ENCODE measurements around the gene PRDM4. TPM values are rescaled to one million over a fixed set of nuclear protein-coding genes. Genes with fewer than 3 reads are reported as not detected.
"Not testable (repeated sequence)": the region's sequence is repeated elsewhere in the genome, so short reads cannot be mapped to it uniquely, and the experiment has no call there.

Gene PRDM4
- total RNA-seq, 2 donors from 2014 or later = 39.7 to 42.1 TPM

GRCh38 chr12:107759410-107759809 is 1.5 kb downstream of the PRDM4 start:
- Mint-ChIP-seq H3K4me1 (peaks cover 21% of the 10 kb centered on the region), H3K27me3 (no peaks in the 10 kb centered on the region), H3K27ac (peak overlapping the region; percentile 86), H3K4me3 (peak overlapping the region; percentile 92), H3K36me3 (ENCODE audit: low read depth) (no peaks in the 10 kb centered on the region)
- H3K9me3 ChIP-seq (ENCODE audit: control insufficient read depth, low read length, poor library complexity, severe bottlenecking) = no peaks in the 10 kb centered on the region
- DNase-seq (no peak), ATAC-seq (no peak)

DNA sequence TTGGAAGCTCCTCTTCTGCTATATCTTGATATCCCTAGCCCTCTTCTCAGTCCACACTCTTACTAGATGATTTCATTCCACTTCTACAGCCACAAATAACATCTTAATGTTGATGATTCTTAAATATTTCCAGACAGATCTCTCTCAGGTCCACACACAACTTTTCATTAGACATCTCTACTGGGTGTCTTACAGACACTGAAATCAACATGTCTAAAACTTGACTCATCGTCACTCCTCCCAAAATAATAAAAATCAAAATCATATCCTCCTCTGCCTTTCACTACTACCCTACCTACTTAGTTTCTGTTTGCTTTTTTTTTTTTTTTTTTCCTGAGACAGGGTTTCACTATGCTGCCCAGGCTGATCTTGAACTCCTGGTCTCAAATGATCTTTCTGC is 11.9 kb downstream of the PRDM4 start:
- H3K27ac Mint-ChIP-seq = no peak overlapping the region
- H3K4me3 Mint-ChIP-seq = no peak overlapping the region
- H3K27me3 Mint-ChIP-seq = no peaks in the 10 kb centered on the region
- H3K36me3 Mint-ChIP-seq (ENCODE audit: low read depth) = peaks cover 6% of the 10 kb centered on the region
- H3K4me1 Mint-ChIP-seq = peaks cover 5% of the 10 kb centered on the region
- ATAC-seq (no peak), DNase-seq (no peak)
- no peaks in the 10 kb centered on the region for H3K9me3 ChIP-seq (ENCODE audit: control insufficient read depth, low read length, poor library complexity, severe bottlenecking)

- ATAC-seq (no peak), DNase-seq (no peak)
- Mint-ChIP-seq H3K27me3 (no peaks in the 10 kb centered on the region), H3K36me3 (ENCODE audit: low read depth) (peaks cover 7% of the 10 kb centered on the region), H3K4me3 (no peak overlapping the region), H3K4me1 (peaks cover 5% of the 10 kb centered on the region), H3K27ac (no peak overlapping the region)
- H3K9me3 ChIP-seq (ENCODE audit: control insufficient read depth, low read length, poor library complexity, severe bottlenecking) = no peaks in the 10 kb centered on the region
These were observed 12.5 kb downstream of the PRDM4 start for GRCh38 chr12:107748472-107748871.

DNA sequence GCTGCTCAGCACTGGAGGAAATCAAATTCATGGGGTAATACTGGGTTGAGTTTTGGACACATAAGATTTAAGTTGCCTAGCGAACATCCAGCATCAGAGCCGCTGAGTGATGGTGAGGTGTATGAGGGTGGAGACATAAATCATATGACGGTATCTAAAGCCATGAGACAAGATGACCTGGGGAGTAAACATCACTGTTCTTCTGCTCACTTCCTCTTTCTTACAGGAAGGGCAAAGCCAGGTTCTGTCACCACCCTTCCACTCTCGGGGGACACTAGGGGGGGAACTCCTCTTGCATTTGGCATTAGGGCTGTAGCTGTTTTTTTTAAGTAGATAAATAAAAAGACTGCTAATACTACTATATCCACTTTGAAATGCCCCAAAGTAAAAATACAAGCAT is 24.0 kb downstream of the PRDM4 start:
- DNase-seq (no peak), ATAC-seq (peak; percentile 84)
- Mint-ChIP-seq H3K4me1 (peaks cover 7% of the 10 kb centered on the region), H3K27me3 (no peaks in the 10 kb centered on the region), H3K4me3 (no peak overlapping the region), H3K27ac (peak overlapping the region; percentile 68), H3K36me3 (ENCODE audit: low read depth) (peaks cover 33% of the 10 kb centered on the region)
- no peaks in the 10 kb centered on the region for H3K9me3 ChIP-seq (ENCODE audit: control insufficient read depth, low read length, poor library complexity, severe bottlenecking)

GRCh38 chr12:107735763-107736162 is 25.2 kb downstream of the PRDM4 start:
- ATAC-seq (no peak), DNase-seq (no peak)
- Mint-ChIP-seq H3K4me1 (peaks cover 7% of the 10 kb centered on the region), H3K36me3 (ENCODE audit: low read depth) (peaks cover 29% of the 10 kb centered on the region), H3K27me3 (no peaks in the 10 kb centered on the region), H3K4me3 (no peak overlapping the region), H3K27ac (peak overlapping the region; percentile 68)
- no peaks in the 10 kb centered on the region for H3K9me3 ChIP-seq (ENCODE audit: control insufficient read depth, low read length, poor library complexity, severe bottlenecking)

GRCh38 chr12:107734139-107734538 is 26.8 kb downstream of the PRDM4 start:
- no peak for ATAC-seq
- Mint-ChIP-seq H3K27ac (no peak overlapping the region), H3K27me3 (no peaks in the 10 kb centered on the region), H3K4me1 (peaks cover 7% of the 10 kb centered on the region), H3K36me3 (ENCODE audit: low read depth) (peaks cover 26% of the 10 kb centered on the region), H3K4me3 (no peak overlapping the region)
- no peak for DNase-seq
- H3K9me3 ChIP-seq (ENCODE audit: control insufficient read depth, low read length, poor library complexity, severe bottlenecking) = no peaks in the 10 kb centered on the region

DNA sequence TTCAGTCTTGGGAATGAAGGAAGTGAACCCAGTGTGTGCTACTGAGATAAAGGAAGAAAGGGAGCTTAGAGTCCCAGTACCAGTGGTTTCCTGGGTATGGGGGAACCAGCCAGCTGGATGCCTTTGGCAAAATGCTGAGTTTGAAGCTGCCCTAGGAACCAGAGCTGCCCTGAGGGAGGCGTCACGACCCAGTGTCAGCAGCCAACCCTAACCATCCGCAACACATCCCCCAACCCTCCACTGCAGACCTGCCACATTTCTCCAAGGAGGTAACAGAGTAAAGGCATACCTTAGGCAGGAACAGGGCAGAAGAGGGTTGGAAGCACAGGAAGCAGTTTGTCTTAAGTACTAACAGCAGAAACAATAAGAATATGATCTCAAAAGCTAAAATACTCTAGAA is 28.6 kb downstream of the PRDM4 start:
- ATAC-seq (no peak), DNase-seq (no peak)
- peaks cover 20% of the 10 kb centered on the region for H3K36me3 Mint-ChIP-seq (ENCODE audit: low read depth)
- H3K4me1 Mint-ChIP-seq = peaks cover 7% of the 10 kb centered on the region
- peak overlapping the region; percentile 32 for H3K27ac Mint-ChIP-seq
- no peaks in the 10 kb centered on the region for H3K9me3 ChIP-seq (ENCODE audit: control insufficient read depth, low read length, poor library complexity, severe bottlenecking)
- no peaks in the 10 kb centered on the region for H3K27me3 Mint-ChIP-seq
- no peak overlapping the region for H3K4me3 Mint-ChIP-seq

- no peaks in the 10 kb centered on the region for H3K9me3 ChIP-seq (ENCODE audit: control insufficient read depth, low read length, poor library complexity, severe bottlenecking)
- Mint-ChIP-seq H3K27me3 (no peaks in the 10 kb centered on the region), H3K36me3 (ENCODE audit: low read depth) (peaks cover 13% of the 10 kb centered on the region), H3K4me3 (no peak overlapping the region), H3K4me1 (peaks cover 3% of the 10 kb centered on the region), H3K27ac (no peak overlapping the region)
- DNase-seq (no peak), ATAC-seq (peak; percentile 54)
These were observed 29.6 kb downstream of the PRDM4 start for GRCh38 chr12:107731366-107731765.

DNA sequence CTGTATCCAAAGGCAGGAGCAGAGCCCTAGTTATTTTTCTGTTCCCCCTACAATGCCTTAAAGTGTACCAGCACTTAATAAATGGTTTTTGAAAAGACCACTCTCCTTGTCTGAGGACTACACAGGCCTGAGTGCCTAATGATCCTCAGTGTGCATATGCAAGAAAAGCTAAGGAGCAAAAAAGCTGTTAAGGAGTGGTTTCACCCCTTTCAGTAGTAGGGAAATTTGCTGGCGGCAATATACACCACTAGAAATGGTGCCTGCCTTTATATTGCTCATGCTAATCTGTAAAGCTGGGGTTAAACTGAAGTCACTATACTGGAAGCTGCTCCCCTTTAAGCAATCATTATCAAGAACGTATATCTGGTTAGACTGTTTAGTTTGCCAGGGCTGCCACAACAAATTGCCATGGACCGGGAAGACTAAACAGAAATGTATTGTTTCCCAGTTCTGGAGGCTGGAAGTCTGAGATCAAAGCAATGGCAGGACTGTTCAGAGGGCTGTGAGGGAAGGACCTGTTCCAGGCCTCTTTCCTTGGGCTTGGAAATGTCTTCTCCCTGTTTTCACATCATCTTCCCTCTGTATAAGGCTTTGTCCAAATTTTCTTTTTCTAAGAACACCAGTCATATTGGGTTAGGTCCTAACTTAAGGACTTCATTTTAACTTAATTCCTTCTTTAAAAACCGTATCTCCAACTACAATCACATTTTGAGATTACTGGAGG is 30.2 kb downstream of the PRDM4 start:
- ATAC-seq (no peak), DNase-seq (no peak)
- H3K4me1 Mint-ChIP-seq = no peaks in the 10 kb centered on the region
- no peak overlapping the region for H3K4me3 Mint-ChIP-seq
- no peak overlapping the region for H3K27ac Mint-ChIP-seq
- H3K27me3 Mint-ChIP-seq = no peaks in the 10 kb centered on the region
- no peaks in the 10 kb centered on the region for H3K9me3 ChIP-seq (ENCODE audit: control insufficient read depth, low read length, poor library complexity, severe bottlenecking)
- H3K36me3 Mint-ChIP-seq (ENCODE audit: low read depth) = peaks cover 10% of the 10 kb centered on the region

DNA sequence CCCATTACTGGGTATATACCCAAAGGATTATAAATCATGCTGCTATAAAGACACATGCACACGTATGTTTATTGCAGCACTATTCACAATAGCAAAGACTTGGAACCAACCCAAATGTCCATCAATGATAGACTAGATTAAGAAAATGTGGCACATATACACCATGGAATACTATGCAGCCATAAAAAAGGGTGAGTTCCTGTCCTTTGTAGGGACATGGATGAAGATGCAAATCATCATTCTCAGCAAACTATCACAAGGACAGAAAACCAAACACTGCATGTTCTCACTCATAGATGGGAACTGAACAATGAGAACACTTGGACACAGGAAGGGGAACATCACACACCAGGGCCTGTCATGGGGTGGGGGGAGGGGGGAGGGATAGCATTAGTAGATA is 33.2 kb downstream of the PRDM4 start:
- ATAC-seq; H3K4me3 Mint-ChIP-seq; H3K9me3 ChIP-seq (ENCODE audit: control insufficient read depth, low read length, poor library complexity, severe bottlenecking); H3K27ac Mint-ChIP-seq; H3K36me3 Mint-ChIP-seq (ENCODE audit: low read depth); DNase-seq; H3K4me1 Mint-ChIP-seq; H3K27me3 Mint-ChIP-seq: not testable (repeated sequence)

GRCh38 chr12:107727327-107727726 is 33.6 kb downstream of the PRDM4 start:
- not testable (repeated sequence) for H3K27ac Mint-ChIP-seq; H3K36me3 Mint-ChIP-seq (ENCODE audit: low read depth); ATAC-seq; H3K4me1 Mint-ChIP-seq; DNase-seq; H3K27me3 Mint-ChIP-seq; H3K9me3 ChIP-seq (ENCODE audit: control insufficient read depth, low read length, poor library complexity, severe bottlenecking); H3K4me3 Mint-ChIP-seq

DNA sequence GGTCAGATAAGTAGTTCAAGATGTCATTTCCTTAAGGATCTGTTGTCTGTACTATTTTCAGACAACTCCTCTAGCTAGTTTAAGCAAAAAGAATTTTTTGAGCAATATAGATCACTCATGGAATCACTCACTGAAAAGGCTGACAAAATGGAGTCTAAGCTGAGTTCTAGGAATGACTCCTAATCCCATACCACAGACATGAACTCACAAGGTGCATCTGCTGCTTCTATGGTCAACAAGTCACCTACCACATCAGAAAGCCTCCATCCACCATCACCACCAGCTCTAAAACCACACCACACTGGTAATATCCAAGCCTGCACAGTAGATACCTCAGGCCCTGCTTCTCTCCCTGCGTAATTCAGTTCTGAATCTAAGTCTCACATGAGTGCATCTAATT is 42.3 kb downstream of the PRDM4 start:
- Mint-ChIP-seq H3K27me3 (no peaks in the 10 kb centered on the region), H3K4me3 (no peak overlapping the region), H3K4me1 (no peaks in the 10 kb centered on the region), H3K36me3 (ENCODE audit: low read depth) (no peaks in the 10 kb centered on the region), H3K27ac (peak overlapping the region; percentile 24)
- H3K9me3 ChIP-seq (ENCODE audit: control insufficient read depth, low read length, poor library complexity, severe bottlenecking) = no peaks in the 10 kb centered on the region
- ATAC-seq = no peak
- no peak for DNase-seq

GRCh38 chr12:107715780-107716179 is 45.2 kb downstream of the PRDM4 start:
- ATAC-seq (no peak), DNase-seq (no peak)
- H3K4me1 Mint-ChIP-seq = no peaks in the 10 kb centered on the region
- no peaks in the 10 kb centered on the region for H3K27me3 Mint-ChIP-seq
- no peaks in the 10 kb centered on the region for H3K9me3 ChIP-seq (ENCODE audit: control insufficient read depth, low read length, poor library complexity, severe bottlenecking)
- peaks cover 4% of the 10 kb centered on the region for H3K36me3 Mint-ChIP-seq (ENCODE audit: low read depth)
- H3K4me3 Mint-ChIP-seq = no peak overlapping the region
- no peak overlapping the region for H3K27ac Mint-ChIP-seq

DNA sequence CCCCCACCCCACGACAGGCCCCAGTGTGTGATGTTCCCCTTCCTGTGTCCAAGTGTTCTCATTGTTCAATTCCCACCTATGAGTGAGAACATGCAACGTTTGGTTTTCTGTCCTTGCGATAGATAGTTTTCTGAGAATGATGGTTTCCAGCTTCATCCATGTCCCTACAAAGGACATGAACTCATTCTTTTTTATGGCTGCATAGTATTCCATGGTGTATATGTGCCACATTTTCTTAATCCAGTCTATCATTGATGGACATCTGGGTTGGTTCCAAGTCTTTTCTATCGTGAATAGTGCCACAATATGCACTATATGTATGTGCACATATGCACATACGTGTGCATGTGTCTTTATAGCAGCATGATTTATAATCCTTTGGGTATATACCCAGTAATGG is 55.4 kb downstream of the PRDM4 start:
- H3K36me3 Mint-ChIP-seq (ENCODE audit: low read depth) = peaks cover 18% of the 10 kb centered on the region
- H3K4me1 Mint-ChIP-seq; H3K27me3 Mint-ChIP-seq; H3K27ac Mint-ChIP-seq; H3K4me3 Mint-ChIP-seq; DNase-seq; ATAC-seq; H3K9me3 ChIP-seq (ENCODE audit: control insufficient read depth, low read length, poor library complexity, severe bottlenecking): not testable (repeated sequence)
